CD4-positive, alpha-beta T cell treated with Interferon alpha-2 for 1 hour (primary cell): ENCODE data around the gene GOT1.

ENCODE experiments used
- DNase-seq, 2 donors: peaks; one replicate each; pipeline ENCODE4 v3.0.0-alpha.2; 2020 to 2022

Gene GOT1

DNA sequence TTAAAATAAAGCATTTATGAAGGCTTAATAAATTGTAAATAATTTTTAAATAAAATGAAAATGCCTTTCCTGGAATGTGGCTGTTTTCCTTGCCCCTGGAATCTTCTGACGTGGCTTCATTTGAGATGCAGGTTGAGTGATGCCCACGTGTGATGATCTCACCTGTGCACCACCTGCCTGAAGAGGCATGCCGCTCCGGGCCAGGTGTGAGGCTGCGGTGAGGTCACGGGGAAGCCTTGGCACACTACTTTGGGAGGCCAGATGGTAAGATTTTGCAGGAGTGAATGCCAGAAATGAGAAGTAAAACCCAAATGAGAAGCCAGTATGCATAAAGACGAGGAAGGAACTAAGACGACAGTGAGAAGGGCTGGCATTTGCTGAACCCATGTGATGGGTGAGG is 36.2 kb downstream of the GOT1 start:
- DNase-seq: no peak

DNA sequence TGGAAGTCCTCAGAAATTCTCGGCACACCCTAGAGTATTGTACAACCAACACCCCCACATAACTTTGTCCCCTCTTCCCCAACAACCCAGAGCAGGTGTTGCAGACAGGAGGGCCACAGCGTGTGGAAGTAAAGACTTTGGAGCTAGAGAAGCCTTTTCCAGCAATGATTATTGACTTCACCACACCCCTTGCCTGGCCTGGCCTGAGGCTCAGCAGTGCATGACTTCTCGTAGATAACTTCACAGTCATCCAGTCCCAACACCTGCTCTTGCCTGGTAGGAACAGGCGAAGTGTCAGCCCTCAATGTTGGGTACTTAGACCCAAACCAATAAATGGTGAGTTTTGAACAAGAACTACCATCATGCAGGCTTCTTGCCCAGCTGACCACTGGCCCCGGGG is 36.7 kb downstream of the GOT1 start:
- DNase-seq: no peak

DNA sequence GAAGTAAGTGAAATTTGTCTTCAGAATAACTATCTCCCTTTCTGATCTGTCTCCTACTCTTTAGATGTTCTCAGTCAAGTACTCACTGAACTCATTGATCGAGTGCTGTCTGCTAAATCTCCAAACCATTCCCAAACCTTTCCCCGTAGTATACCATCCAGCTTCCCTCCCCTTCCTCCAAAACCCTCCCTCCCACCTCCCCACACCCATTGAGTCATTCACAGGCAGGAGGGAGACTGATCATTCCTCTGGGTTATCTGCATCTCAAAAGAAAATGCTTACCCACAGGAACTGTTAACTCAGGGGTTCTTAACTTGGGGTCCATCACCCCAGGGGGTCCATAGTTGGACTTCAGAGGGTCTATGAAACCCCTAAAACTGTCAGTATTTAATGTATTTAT is 37.4 kb downstream of the GOT1 start:
- DNase-seq: no peak

DNA sequence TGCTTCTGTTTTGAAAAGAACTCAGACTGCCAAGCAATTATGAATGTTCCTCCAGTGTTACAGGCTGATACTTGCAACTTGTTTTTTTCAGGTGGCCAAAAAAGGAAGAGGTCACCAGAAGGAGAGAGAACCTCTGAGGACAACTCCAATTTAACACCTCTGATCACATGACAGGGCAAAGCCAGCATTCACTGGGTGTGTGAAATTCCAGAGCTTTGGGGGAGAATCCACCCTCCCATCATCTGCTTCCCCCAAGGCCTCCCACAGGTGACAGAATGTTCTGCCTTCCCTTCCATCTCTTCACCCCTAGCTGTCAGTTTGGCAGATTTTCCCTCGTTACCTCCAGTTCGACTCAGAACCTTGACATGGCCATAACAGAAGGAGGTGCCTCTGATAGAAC is 39.1 kb downstream of the GOT1 start:
- no peak for DNase-seq

DNA sequence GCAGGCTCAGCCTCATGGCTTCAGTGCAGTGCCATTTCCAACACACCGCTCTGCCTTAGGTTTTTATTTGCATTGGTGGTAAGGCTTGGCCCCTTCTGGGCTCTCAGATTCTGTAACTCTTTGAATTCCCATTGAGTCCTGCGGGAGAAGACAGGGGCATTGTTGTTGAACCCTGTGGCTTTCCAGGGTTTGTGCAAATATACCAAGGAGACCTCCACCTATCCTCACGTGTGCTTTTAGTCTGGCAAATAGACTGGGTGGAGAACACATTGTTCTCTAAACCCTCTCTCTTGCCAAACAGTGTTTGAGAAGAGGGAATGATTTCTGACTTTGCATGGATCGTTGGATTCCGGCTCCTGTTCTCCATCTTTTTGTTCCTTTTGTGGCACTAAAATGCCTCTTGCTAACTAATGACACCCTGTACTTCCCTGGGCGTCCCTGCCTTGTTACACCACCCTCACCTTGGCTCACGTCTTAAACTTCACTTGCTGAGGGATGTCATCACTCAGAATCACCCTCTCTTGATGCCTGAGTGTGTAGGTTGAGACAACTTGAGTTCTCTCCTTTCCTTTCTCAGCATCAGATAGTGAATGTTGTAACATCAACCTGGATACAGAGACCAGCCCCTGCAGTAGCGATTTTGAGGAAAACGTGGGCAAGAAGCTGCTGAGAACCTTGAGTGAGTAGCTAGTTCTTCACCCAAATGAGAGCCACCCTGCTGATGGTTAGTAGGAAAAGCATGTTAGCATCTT is 40.5 kb downstream of the GOT1 start:
- DNase-seq: no peak

DNA sequence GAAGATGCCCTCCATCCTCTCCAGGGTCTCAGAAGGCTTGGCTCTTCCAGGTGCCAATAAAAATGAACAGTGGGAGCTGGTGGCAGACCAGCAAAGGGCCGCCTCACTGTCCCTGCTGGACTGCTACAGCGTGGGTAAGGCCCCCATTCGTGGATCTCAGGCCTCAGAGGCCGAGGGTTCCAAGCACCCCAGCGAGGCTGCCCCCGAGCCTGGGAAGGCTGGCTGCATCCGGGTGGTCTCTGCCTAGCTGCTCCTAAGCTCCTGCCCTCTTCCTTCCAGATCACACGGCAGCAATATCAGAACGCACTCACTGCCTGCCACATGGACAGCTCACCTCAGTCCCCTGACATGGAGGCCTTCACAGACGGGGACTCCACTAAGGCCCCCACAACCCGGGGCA is 42.9 kb downstream of the GOT1 start:
- no peak for DNase-seq

DNA sequence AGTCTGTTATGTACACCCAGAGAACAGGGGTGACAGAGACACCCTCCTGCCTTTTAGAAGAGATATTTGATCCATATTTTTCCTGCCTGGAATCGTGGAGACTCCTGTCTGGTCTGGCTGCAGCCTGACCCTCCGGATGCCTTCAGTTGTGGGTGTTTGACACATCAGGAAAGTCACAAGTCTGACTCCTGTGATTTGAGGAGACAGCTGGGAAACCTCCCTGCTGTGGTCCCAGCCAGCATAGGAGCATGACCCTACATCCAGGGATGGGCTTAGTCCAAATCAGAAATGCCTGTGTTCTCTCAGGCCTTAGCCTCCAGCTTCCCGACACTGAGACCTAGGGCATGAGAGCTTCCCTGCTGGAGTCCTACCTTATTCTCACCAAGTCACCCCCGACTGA is 43.4 kb downstream of the GOT1 start:
- no peak for DNase-seq

DNA sequence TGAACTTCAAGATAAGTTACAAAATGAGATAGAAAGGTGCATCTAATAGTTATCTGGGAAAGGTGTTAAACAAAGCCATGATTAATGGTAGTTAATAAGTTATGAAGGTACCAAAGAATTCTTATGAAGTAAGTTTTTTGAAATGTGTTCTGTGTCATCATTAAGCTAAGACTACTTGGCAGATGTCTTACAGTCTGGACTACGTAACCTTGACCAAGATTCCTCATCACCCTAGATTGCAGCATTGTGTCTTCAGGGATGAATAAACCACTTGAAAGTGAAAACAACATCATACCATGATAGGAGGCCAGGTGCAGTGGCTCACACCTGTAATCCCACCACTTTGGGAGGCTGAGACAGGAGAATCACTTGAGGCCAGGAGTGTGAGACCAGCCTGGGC is 48.2 kb downstream of the GOT1 start:
- no peak for DNase-seq

DNA sequence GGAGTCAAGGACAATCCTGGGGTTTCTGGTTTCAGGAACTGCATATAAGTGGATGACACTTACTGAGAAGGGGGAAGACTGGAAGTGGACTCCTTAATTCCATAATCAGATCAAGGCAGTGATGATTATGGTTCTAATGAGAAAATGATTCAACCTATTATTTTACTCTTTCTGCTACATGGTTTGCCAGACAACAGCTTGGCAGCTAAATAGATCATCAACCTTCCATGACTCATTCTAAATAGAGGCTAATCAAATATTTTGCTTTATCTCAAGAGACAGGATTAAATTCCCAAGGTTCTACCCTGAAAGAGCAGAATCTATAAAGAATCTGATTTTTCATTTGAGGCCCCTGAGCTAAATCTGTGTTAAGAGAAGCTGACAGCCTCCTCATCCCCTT is 55.0 kb downstream of the GOT1 start:
- DNase-seq: no peak

DNA sequence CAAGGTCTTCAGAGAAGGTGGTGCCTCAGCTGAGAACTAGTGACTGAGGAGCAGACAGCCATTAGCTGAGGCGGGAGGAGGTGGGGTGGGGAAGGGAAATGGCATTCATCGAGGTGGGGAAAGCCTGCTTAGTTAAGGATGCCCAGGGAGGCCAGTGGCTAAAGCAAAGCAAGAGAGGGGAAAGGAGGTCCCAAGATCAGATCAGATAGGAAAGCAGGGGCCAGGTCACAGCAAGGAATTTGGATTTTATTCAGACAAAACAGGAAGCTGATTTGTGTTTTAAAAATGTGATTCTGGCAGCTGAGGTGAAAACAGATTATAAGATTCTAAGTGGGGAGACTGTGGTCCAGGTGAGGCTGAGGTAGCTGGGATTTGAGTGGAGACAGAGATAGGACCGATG is 55.5 kb downstream of the GOT1 start:
- no peak for DNase-seq

DNA sequence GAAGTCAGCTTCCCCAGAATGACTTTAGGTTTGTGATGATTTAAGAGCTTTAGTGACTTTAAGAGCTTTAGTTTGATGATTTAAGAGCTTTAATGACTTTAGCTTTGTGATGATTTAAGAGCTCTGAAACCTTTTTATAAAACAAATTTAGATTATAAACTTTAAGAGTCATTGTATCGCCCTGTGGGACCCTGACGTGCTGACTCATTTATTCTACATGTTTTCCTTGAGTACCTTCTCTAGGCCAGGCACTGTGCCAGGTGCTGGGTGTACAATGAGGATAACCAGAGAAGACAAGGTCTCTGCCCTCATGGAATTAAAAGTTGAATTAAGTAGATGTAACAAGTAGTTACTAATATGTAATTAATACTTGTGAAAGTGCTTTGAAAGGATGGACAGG is 55.9 kb downstream of the GOT1 start:
- no peak for DNase-seq

DNA sequence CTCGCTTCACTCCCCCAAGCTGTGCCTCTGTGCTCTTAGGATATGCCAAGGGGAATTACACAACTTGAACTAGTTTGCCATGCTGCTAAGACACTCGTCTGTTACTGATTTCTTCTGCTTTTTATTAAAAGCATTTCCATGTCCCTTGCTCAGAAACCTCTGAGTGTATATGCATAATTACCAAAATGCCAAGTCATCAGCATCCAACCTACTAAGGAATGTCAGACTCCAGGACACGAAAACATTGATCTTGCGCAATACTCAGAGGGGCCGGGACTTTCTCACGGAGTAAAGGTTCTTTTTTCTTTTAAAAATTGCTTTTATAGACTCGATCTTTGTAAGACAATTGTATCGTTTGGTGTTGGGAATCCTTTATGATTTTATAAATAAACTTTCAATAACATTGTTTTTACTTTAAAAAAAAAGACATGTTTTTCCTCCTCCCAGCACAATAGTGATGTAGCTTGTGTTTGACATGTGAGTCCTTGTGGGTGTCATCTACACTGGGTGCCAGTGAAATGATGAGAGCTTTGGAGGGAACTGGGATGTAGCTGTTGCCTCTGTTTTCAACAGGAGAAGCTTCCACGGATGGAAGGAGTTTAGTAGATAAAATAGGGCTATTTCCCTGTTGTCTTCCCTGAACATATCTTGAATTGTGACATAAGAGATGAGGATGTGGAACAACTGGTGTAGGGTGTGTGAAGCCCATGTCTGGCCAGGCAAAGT is 57.7 kb downstream of the GOT1 start:
- no peak for DNase-seq

DNA sequence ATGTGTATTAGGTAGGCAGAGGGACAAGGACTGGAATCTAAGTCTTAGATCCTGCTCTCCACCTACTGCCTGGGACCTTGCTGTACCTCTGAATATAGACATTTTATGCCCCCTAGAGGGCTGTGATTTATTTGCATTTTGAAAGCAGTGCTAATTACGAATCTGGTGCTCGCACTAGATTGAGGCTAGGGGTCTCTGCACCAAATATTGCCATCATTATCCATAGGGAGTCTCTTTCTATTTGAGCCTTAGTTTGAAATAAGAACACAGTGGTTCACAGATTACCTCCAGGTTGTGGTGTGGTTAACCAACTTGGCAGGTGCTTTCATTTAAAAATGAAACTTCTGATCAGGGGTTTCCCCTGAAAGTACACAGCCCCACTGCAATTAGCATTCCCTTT is 59.4 kb downstream of the GOT1 start:
- DNase-seq: no peak

DNA sequence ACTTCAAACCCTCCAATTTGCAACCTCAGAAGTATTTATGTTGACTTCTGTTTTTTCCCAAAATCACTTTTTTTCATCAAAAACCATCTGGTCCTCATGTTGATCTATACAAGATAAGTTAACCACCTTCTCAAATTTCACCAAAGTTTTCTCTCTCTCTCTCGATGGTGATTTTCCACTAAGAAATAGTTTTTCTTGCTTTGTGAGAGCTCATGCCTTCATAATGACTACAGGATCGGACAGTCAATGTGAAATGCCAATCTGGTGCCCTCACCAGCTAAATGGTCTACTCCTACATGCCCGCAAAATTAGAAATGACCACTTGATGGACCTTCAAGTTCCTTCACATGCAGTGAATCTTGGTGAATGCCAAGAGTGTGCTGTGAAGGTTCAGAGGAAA is 60.9 kb downstream of the GOT1 start:
- no peak for DNase-seq

DNA sequence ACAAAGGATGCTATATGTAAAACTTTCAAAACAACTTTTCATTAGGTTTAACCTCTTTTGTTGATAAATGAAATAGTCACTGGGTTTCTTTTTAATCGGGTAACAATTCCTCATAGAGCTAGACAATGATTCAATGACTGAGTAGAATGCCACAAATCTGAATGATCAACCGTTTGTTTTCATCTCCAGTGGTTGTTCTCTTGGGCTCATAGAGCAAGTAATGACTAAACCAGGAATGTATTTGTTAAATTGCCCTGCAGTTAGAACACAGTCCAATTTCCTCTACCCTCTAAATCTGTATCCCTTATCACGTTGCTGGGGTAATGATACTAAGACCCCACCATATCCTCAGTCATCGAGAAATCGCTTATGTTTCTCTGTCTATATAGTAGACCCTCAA is 61.3 kb downstream of the GOT1 start:
- DNase-seq: no peak

DNA sequence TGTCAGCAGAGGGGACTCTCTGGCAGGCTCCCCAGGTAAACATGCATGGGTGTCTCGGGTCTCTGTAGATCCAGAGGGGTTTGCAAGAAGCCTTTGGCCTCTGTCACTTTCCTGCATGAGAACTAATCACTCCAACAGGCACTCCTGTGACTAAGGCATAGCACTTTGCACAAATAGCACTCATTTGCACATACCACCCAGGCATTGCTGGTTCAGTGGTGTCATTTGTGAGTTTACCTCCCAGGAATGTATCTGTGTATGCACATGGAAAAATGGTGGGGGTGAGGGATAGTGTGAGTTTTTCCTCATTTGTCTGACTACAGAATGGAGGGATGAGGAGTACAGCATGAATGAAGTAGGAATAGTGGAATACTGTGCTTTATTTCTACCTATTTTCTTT is 61.8 kb downstream of the GOT1 start:
- no peak for DNase-seq

DNA sequence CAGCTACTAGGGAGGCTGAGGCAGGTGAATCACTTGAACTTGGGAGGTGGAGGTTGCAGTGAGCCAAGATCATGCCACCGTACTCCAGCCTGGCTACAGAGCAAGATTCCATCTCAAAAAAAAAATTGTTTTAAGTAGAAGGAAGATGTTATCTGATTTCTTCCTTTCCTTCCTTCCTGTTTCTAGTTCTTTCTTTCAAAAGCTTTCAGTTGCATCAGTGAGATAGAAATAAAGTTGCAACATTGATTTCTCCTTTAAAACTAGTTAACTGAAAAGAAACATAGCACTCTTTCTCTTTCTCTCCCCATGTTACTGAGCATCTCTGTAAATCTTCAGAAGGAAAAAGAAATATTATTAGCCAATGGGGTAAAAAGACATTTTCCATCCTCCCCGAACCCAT is 63.8 kb downstream of the GOT1 start:
- no peak for DNase-seq

DNA sequence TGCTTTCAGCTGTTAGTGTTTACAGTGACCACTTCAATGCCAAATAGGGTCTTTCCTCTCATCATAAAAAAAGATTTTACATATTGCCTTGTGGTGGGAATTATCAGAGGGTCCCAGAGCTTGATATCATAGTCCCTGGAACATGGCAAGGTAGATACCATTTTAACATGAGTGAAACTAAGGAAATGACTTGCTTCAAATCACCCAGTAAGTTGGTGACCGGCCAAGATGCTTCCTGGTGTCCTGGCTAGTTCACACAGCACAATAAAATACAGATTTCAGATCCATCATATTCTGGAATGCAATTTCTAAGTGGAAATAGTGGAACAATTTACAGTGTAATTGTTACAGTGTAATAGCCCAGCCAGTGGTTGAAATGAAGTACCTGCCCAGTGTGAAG is 64.7 kb downstream of the GOT1 start:
- DNase-seq: no peak

DNA sequence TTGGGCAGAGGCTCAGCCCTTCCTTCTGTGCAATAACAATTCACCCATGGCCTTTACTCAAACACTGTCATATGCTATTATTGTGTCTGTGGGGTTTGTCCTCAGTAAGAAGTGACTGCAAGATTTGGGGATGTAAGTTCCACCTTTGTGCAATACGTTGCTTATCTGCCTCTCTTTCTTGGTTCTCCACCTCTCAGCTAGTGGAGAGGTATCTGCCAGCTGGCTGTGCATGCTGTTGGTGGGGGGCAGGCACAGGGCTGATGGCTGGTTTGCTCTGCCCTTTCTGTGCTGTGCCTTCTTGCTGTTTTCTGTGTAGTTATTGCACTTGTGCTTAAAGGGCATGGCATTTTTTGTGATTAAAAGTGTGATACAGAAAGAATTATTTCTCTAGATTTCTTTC is 65.1 kb downstream of the GOT1 start:
- no peak for DNase-seq

DNA sequence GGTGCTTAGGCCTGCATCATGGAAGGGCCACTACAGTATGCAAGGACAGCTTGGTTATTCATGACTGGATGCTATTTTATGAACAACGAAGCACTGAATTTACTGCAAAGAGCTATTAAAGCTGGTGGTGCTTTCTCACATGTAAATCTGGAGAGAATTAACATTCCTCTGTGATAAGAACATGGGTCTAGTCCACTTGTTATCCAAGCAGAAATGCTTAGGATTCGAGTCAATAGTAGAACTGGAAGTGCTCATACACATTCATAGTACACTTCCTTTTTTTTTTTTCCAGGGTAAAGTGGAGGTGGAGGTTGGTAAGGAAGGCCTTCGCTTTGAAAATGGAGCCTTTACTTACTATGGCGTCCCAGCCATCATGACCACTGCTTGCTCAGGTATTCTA is 66.3 kb downstream of the GOT1 start:
- no peak for DNase-seq

DNA sequence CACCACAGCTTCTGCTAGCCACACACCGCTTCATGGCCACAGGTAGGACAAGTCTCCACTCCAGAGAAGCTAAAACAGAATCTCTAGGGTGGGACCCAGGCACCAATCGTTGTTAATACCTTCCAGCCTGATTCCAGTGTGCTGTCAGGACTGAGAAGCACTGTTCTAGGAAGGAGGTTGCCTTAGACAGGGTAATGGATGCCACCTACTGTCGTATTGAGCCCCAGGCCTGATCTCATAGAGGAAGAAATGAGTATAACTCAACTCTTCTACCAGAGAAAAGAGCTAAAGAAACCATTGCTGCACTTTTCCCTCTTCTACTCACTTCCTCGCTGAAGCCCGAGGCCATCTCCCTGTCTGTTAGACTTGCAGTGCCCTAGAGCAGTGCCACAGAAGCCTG is 69.5 kb downstream of the GOT1 start:
- no peak for DNase-seq

DNA sequence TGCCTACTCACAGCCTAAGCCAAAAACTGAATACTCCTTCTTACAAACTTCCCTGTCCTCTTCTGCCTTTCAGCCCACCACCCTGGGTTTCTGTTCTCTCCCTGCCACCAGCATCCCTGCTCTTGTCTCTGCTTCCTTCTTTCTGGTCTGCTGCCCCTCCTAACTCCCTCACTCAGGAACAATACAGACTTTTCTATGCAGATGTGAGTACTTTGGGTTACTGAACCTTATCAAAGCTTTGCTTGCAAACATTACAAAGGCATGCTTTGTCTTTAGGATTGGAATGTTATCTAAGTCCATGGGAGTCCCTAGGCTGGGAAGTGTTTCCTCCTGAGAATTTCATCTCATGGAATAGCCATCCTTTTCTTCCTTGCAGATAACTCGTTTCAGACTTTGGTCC is 72.3 kb downstream of the GOT1 start:
- DNase-seq: no peak

DNA sequence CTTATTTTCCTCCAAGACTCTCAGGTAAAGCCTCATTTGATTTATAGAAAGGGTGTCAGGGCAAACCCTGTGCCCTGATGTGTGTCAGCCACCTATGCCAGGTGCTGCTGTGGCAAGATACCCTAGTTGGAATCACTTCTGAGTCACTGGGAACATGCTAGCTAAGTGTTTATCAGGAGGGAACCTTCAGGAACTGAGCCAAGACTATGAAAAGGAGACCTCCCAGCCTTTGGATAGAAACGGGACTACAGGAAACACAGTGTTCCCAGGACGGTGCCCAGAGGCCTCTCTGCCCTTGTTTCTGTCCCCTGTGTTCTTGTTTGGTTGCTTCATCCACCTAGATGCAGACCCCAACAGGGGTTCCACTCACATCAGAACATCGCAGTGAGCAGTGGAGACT is 72.7 kb downstream of the GOT1 start:
- DNase-seq: no peak

DNA sequence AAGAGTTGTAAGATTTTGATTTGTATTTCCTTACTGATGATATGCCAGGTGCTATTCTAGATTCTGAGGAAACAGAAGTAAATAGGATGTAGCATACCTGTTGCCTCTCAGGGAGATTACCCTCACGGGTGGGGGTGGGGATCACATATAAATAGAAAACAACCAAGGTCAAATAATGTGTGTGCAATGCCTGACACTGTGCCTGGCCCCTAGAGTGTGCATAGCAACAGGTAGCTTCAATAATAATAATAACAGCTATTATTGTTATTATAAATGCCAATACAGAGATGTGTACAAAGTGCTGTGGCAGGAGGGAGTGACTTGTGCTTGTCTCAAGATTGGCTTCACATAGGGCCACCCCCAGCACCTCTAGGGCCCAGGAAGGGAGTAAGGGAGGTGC is 77.2 kb downstream of the GOT1 start:
- no peak for DNase-seq

DNA sequence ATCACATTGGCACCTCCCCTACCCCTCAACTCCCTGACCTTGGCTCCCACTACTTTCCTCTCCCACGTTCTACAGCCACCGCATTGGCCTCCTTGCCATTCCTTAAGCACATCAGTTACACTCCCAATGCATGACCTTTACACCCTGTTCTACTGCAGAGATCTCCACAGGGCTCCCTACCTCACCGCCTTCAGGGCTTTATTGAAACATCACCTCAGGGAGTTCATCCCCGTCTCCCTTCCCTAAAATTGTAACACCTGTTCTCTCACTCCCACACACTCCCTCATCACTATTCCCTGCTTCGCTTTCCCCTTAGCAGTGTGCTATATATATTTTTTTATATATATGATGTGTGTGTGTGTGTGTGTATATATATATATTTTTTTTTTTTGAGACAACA is 82.8 kb downstream of the GOT1 start:
- no peak for DNase-seq
